ENCODE data around the gene LY9.
"Not testable (repeated sequence)": the region's sequence is repeated elsewhere in the genome, so short reads cannot be mapped to it uniquely, and the experiment has no call there.

LY9 gene

DNA sequence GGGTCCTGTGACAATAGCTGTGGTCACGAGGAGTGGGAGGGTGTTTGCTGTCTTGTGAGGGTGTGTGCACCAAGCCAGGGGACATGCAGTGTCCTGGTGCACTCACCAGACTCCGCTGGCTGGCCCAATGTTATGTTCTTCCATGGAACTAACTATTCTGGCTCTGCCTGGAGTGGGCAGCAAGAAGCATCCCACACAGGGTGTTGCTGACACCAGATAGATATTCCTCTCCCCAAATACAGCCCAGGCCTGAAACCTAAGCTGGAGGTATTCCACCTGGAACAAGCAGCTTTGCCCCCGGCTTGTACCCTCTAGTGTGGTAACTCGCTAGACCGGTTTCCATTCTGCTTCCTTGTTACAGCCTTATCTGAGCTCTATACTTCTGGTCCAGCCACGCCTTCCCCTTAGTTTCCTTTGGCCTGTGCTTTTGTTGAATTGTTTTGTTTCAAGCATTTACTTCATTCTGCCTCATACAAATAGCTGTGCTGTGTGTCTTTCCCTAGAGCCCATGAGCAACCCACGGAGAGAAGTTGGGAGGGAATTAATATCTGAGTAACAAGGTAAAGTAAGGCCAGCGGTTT is 14.7 kb upstream of the LY9 start:
- TF ChIP-seq, protein P1, sequence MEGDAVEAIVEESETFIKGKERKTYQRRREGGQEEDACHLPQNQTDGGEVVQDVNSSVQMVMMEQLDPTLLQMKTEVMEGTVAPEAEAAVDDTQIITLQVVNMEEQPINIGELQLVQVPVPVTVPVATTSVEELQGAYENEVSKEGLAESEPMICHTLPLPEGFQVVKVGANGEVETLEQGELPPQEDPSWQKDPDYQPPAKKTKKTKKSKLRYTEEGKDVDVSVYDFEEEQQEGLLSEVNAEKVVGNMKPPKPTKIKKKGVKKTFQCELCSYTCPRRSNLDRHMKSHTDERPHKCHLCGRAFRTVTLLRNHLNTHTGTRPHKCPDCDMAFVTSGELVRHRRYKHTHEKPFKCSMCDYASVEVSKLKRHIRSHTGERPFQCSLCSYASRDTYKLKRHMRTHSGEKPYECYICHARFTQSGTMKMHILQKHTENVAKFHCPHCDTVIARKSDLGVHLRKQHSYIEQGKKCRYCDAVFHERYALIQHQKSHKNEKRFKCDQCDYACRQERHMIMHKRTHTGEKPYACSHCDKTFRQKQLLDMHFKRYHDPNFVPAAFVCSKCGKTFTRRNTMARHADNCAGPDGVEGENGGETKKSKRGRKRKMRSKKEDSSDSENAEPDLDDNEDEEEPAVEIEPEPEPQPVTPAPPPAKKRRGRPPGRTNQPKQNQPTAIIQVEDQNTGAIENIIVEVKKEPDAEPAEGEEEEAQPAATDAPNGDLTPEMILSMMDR (IDR thresholded peaks at IDR 0.05), result no peak
- TF ChIP-seq ZFX (IDR thresholded peaks at IDR 0.05; ENCODE audit: borderline replicate concordance), result no peak
- no peak overlapping the region for H3K27ac ChIP-seq

- no peak overlapping the region for H3K27ac ChIP-seq
- TF ChIP-seq, protein P1 (IDR thresholded peaks at IDR 0.05), result no peak
- no peak for TF ChIP-seq ZFX (IDR thresholded peaks at IDR 0.05; ENCODE audit: borderline replicate concordance)
Measured at GRCh38 chr1:160781914-160782689, 13.9 kb upstream of the LY9 start.

DNA sequence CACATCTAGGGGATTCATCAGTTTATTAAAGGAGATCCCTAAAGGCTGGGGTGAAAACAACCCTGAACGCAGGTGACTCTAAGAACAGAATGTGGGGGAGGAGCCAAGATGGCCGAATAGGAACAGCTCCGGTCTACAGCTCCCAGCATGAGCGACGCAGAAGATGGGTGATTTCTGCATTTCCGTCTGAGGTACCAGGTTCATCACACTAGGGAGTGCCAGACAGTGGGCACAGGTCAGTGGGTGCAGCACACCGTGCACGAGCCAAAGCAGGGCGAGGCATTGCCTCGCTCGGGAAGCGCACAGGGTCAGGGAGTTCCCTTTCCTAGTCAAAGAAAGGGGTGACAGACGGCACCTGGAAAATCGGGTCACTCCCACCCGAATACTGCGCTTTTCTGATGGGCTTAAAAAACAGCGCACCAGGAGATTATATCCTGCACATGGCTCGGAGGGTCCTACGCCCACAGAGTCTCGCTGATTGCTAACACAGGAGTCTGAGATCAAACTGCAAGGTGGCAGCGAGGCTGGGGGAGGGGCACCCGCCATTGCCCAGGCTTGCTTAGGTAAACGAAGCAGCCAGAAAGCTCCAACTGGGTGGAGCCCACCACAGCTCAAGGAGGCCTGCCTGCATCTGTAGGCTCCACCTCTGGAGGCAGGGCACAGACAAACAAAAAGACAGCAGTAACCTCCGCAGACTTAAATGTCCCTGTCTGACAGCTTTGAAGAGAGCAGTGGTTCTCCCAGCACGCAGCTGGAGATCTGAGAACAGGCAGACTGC is 12.8 kb upstream of the LY9 start:
- not testable (repeated sequence) for H3K27ac ChIP-seq

- no peak for TF ChIP-seq ZFX (IDR thresholded peaks at IDR 0.05; ENCODE audit: borderline replicate concordance)
- TF ChIP-seq, protein P1 (IDR thresholded peaks at IDR 0.05), result no peak
- H3K27ac ChIP-seq, result no peak overlapping the region
Measured at GRCh38 chr1:160789051-160789701, 6.8 kb upstream of the LY9 start.

GRCh38 chr1:160789702-160790611 is 6.0 kb upstream of the LY9 start:
- TF ChIP-seq, protein P1 (IDR thresholded peaks at IDR 0.05), result no peak
- TF ChIP-seq ZFX (IDR thresholded peaks at IDR 0.05; ENCODE audit: borderline replicate concordance), result no peak
- no peak overlapping the region for H3K27ac ChIP-seq

DNA sequence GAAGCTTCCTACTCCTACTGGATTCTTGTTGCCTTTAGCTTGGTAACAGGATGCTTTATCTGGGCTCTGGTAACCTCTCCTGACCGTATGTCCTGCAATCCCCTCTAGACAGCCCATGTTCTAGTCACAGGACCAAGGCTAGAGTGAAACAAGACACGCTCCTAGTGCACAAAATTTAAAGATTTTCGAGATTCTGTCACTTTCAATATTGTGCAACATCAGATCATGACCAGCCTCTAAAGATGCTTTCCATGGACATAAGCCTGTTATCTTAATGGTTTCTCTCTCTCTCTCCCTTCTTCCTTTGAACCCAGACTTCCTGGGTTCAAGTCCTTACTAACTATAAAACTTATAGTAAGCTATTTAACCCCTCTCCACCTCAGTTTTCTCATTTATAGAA is 1.6 kb upstream of the LY9 start:
- TF ChIP-seq ZFX (IDR thresholded peaks at IDR 0.05; ENCODE audit: borderline replicate concordance), result no peak
- TF ChIP-seq, protein P1 (IDR thresholded peaks at IDR 0.05), result no peak
- H3K27ac ChIP-seq, result no peak overlapping the region
